NCI-H526 treated with DMSO at 0.1 percent for 48 hours (cell line): Measurements from ENCODE around the gene ANKS1B.
"Not testable (repeated sequence)": the region's sequence is repeated elsewhere in the genome, so short reads cannot be mapped to it uniquely, and the experiment has no call there.

ENCODE experiments used
- DNase-seq: peaks from one replicate; lab custom pipeline; 2025; lab: John Stamatoyannopoulos, UW

ANKS1B gene

DNA sequence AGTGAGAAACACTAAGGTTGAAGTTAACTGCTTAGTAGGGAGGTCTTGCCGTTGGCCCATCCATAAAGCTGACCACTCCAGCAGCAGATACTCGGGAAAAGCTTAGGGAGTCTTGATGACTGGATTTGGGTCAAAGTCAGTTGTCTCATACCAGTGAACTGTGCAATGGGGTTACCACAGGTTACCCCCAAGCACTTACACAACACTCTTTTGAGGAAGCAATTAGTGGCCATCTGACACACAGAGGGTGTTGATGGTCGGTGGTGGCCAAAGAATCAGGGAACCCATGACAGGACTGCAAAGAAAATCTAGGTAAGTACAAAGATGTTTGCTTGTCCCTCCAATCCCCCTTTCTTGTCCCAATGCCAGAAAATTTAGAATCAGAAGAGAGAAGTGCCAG lies 929.4 kb downstream of the ANKS1B start:
- no peak for DNase-seq

DNA sequence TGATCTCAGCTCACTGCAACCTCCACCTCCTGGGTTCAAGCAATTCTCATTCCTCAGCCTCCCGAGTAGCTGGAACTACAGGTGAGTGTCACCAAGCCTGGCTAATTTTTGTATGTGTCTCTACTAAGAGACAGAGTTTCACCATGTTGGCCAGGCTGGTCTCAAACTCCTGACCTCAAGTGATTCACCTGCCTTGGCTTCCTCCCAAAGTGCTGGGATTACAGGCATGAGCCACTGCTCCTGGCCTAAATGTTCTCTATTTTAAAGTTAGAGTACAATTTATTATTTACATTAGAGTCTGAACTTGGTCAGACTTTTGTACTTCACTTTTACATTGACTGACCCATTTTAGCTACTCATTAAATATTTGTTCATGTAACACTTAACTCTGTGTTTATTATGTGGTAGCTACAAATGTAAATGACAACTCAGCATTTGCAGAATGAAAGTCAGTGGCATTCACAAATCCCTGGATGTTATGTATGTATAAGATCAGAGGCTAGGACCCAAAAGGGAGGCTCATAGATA lies 930.1 kb downstream of the ANKS1B start:
- DNase-seq: no peak

GRCh38 chr12:99053616-99054362 lies 930.9 kb downstream of the ANKS1B start:
- DNase-seq: no peak

GRCh38 chr12:99049774-99050173 lies 935.0 kb downstream of the ANKS1B start:
- DNase-seq: no peak

DNA sequence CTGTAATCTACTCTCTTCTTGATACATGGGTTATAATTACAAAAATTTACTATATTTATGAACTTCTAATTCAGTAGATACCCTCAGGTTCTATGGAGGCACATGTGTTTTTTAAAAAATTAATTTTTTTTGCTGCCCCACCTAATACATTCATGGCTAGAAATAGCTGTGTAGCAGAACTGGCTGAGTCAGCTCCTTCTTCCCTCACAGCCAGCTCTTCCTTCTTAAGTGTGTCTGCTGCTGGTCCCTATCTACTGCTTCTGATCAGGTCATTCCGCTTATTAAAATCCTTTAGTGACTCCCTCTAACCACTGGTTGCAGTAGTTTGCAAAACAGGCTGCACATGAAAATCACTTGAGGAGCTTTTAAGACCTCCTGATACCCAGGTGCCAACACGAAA lies 939.6 kb downstream of the ANKS1B start:
- DNase-seq: no peak

GRCh38 chr12:99043319-99043914 lies 941.3 kb downstream of the ANKS1B start:
- DNase-seq: peak; percentile 53

DNA sequence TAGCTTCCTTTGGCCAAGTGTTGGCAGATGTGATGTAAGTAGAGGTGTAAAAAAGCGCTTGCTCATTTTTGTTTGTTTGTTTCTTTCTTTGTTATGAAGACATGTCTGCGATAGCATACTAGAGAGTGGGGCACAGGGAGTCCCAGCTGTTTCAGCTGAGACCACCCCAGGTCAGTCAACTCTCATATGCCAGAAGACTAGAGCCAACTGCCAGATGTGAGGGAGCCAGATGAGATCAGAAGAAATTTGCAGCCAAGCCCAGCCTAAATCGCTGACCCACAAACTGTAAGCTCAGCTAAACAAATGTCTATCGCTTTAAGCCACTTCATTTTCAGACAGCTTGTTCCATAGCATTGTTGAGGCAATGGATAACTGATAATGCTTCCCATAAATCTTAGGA lies 942.5 kb downstream of the ANKS1B start:
- no peak for DNase-seq

DNA sequence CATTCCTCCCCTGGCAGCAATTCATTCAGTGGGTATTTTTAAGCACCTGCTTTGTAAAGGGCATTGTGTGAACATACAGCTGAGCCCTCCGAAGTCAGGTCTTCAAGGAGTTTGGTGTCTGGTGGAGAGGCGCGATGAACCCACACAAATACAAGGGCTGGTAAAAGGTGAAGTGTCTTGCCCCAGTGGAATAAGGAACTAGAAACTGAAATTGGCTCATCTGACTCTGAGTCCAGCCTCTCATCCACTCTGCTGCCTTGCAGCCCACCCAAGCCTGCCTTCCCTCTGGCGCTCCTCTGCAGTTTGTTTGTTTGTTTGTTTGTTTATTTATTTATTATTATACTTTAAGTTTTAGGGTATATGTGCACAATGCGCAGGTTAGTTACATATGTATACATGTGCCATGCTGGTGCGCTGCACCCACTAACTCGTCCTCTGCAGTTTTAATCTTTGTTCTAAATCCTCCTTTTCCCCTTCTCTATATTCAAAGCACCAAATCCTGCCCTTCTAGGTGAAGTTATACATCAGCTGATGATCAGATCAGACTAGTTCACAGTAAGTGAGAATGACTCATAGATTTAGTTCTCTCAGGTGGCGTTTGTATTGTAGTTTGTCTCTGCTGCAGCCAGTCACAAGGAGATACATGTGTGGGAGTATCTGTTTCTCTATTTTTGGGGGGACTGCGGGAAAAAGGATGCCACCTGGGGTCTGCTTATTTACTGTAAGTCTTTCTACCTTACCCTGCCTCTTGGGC lies 945.2 kb downstream of the ANKS1B start:
- DNase-seq: no peak

DNA sequence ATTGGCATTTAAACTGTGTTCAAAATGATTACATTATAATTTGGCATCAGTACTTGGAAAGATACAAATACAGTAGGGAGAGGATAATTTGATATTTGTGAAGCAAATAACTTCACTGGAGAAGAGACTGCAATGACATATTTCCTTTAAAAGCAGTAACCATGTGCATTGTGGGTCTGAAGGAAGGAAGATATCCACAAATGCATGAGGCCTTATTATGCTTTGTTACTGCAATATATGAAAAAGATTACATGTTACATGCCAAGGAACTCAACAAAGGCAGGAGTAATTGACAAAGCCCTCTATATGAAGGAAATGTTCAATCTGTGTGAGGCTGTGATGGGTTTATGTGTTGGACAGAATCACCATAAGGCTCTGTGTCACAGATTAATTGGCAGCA lies 948.2 kb downstream of the ANKS1B start:
- DNase-seq: no peak

GRCh38 chr12:99035803-99036202 lies 948.9 kb downstream of the ANKS1B start:
- DNase-seq: no peak

DNA sequence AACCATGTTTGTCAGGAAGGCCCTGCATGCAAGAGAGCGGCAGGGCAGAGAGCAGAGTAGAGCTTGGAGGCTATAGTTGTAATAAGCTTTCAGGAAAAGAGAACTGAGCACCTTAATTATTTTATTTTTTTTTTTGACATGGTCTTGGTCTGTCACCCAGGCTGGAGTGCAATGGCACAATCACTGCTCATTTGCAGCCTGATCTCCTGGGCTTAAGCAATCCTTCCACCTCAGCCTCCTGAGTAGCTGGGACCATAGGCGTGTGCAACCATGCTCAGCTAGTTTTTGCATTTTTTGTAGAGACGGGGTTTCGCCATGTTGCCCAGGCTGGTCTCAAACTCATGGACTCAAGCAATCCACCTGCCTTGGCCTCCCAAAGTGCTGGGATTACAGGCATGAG lies 950.5 kb downstream of the ANKS1B start:
- not testable (repeated sequence) for DNase-seq

DNA sequence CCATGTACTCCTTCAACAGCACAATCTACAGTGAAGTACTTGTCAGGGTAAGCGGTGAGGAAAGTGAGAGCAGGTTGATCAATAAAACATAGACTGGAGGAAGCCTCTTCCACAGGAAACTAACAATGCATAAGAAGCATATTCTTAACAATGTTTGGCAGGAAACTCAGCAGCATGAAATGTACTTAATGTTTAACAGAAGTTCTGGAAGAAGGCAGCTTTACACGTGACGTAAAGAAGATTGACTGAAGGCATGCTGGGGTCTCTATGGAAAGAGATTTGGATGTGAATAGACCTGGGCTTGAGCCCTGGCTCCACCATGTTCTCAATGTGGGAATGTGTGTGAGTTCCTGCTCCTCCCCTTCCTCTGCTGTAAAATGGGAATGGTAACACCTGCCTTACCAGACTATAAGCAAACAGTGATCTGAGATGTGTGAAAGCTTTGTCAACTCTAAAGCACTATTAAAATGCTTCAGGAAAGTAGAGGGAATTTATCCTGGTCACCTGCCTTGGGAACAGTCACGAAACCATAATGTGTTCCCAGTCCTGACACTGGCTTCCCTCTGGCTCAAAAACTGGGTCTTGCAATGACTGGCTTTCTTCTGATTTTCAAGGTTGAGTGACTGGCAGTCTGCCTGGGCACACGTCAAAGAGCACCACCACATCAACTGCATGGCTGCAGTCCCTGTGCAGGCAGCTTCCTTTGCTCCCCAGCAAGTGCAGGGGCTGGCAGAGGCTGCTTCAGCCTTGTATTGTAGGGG lies 955.0 kb downstream of the ANKS1B start:
- no peak for DNase-seq

- peak; percentile 15 for DNase-seq
Measured at GRCh38 chr12:99027461-99027860, 957.3 kb downstream of the ANKS1B start.

DNA sequence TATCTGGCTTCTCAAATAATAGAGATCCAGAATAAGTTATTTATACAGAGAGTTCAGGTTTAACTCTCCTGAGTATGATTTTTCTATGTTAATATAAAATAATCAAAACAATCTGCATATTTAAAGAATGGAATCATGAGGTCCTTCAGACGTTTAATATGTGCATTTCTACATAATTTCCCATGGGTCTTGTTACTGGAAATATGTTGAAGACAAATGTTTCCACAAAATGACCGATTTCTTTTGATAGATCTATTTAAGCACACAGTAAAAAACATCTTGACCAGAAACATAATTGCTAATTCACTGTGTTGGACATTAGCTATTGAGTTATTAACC lies 957.7 kb downstream of the ANKS1B start:
- DNase-seq: no peak

GRCh38 chr12:99026332-99027054 lies 958.2 kb downstream of the ANKS1B start:
- DNase-seq: no peak

- no peak for DNase-seq
Measured at GRCh38 chr12:99024870-99025269, 959.9 kb downstream of the ANKS1B start.

- DNase-seq: no peak
Measured at GRCh38 chr12:99024191-99024590, 960.5 kb downstream of the ANKS1B start.

DNA sequence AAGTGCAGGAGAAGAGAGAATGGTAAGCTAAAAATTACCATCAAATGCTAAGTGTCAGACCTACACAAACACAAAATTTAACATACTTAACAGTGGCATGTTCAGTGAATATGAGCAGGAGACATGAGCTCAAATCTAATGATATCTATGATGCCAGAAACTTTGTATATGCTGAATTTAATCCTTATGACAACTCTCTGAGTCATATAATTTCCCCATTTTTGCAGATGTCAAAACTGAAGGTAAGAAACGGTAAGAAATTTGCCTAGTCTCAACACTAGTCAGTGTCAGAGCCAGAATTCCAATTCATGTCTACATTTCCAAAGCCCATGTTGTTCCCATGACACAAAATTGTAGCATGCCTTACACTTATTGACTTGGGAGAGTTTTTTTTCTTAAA lies 963.9 kb downstream of the ANKS1B start:
- DNase-seq: no peak

GRCh38 chr12:99019798-99020197 lies 964.9 kb downstream of the ANKS1B start:
- no peak for DNase-seq

DNA sequence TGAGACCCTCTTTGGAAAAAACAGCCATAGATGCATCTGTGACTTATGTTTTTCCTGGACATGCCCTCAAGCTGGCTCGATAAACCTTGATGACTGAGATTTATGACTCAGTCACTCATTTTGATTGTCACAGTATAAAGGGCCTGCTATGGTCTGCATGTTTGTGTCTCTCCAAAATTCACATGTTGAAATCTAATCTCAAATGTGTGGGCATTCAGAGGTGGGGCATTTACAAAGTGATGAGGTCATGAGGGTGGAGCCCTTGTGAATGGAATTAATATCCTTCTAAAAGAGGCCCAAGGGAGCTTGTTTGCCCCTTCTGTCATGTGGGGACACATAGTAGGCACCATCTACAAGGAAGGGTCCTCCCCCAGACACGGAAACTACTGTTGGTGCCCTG lies 966.8 kb downstream of the ANKS1B start:
- DNase-seq: no peak

- DNase-seq: no peak
Measured at GRCh38 chr12:99009654-99010296, 975.0 kb downstream of the ANKS1B start.
